HEK293 (cell line): ENCODE data around the gene TMEM220.

Source experiments
- CTCF ChIA-PET: fragments of 350-600 bp; formaldehyde crosslinking; extraction: SDS; loops from one replicate; lab custom pipeline; 2021; ENCODE audit warnings: antibody characterized with exemption; lab: Yijun Ruan, JAX
- POLR2A ChIA-PET: fragments of 300-600 bp; formaldehyde crosslinking; extraction: SDS; loops from one replicate; lab custom pipeline; 2020; ENCODE audit warnings: antibody characterized with exemption, inconsistent platforms; lab: Yijun Ruan, JAX
- H3K27ac ChIP-seq: fragments of 200-500 bp; sonication (Bioruptor generic); 2 replicates; pipeline ENCODE4 v1.5.1; 2014; ENCODE audit warnings: low read depth, low read length, control low read depth, inconsistent platforms; ENCODE audit errors: extremely low read depth
- H3K36me3 ChIP-seq, 2 experiments: fragments of 200-500 bp in 1 of 2; sonication (Bioruptor generic) in 1 of 2; 1 replicate in 1 of 2; 2 replicates in 1 of 2; pipeline ENCODE4 v1.5.1; 2014 to 2017; ENCODE audit warnings: inconsistent platforms in 2 of 2, low read length in 2 of 2; ENCODE audit not compliant: control insufficient read depth in 2 of 2, insufficient read depth in 1 of 2
- H3K4me1 ChIP-seq: fragments of 200-500 bp; sonication (Bioruptor generic); 2 replicates; pipeline ENCODE4 v1.5.1; 2014; ENCODE audit warnings: mild to moderate bottlenecking, low read length, inconsistent platforms; ENCODE audit not compliant: control insufficient read depth, insufficient read depth
- H3K4me3 ChIP-seq: 2 replicates; pipeline ENCODE4 v1.5.1; 2011; ENCODE audit warnings: low read depth, mild to moderate bottlenecking, control low read depth, low read length, moderate library complexity
- H3K9me3 ChIP-seq: fragments of 200-500 bp; sonication (Bioruptor generic); 2 replicates; pipeline ENCODE4 v1.5.1; 2014; ENCODE audit warnings: low read depth, low read length, inconsistent platforms; ENCODE audit not compliant: control insufficient read depth, insufficient read depth
- FEZF1 ChIP-seq: fragments of 450-650 bp; formaldehyde crosslinking; IDR thresholded peaks from 2 replicates; pipeline ENCODE4 v1.5.1; 2016; ENCODE audit warnings: missing biosample characterization, missing genetic modification characterization
- GLI2 ChIP-seq: fragments of 450-650 bp; formaldehyde crosslinking; IDR thresholded peaks from 2 replicates; pipeline ENCODE4; 2017; ENCODE audit warnings: missing biosample characterization, missing genetic modification characterization, low read depth, borderline replicate concordance
- MEIS1 ChIP-seq: sonication (generic); formaldehyde crosslinking; IDR thresholded peaks from 2 replicates; pipeline ENCODE4 v1.8.1; 2022; ENCODE audit warnings: missing genetic modification reagents, mild to moderate bottlenecking, borderline replicate concordance
- PRDM4 ChIP-seq: fragments of 450-650 bp; formaldehyde crosslinking; IDR thresholded peaks from 2 replicates; pipeline ENCODE4 v1.5.1; 2017; ENCODE audit warnings: missing biosample characterization, missing genetic modification characterization
- REPIN1 ChIP-seq: fragments of 450-650 bp; formaldehyde crosslinking; IDR thresholded peaks from 2 replicates; pipeline ENCODE4 v1.5.1; 2017; ENCODE audit warnings: missing biosample characterization, missing genetic modification characterization, low read depth
- SCRT1 ChIP-seq: fragments of 450-650 bp; formaldehyde crosslinking; IDR thresholded peaks from 2 replicates; pipeline ENCODE4 v1.5.1; 2016; ENCODE audit warnings: missing biosample characterization, missing genetic modification characterization, borderline replicate concordance
- ZBTB10 ChIP-seq: fragments of 450-650 bp; formaldehyde crosslinking; IDR thresholded peaks from 2 replicates; pipeline ENCODE4 v1.5.1; 2016; ENCODE audit warnings: missing biosample characterization, missing genetic modification characterization
- ZFHX2 ChIP-seq: fragments of 450-650 bp; formaldehyde crosslinking; conservative IDR thresholded peaks from 2 replicates; pipeline ENCODE4 v1.5.1; 2016; ENCODE audit warnings: missing biosample characterization, missing genetic modification characterization
- ZNF132 ChIP-seq: fragments of 450-650 bp; formaldehyde crosslinking; IDR thresholded peaks from 2 replicates; pipeline ENCODE4 v1.5.1; 2017; ENCODE audit warnings: missing biosample characterization, missing genetic modification characterization, borderline replicate concordance
- ZNF133 ChIP-seq: fragments of 450-650 bp; formaldehyde crosslinking; IDR thresholded peaks from 2 replicates; pipeline ENCODE4 v1.5.1; 2016; ENCODE audit warnings: missing biosample characterization, missing genetic modification characterization
- ZNF140 ChIP-seq: fragments of 450-650 bp; formaldehyde crosslinking; IDR thresholded peaks from 2 replicates; pipeline ENCODE4 v1.5.1; 2016; ENCODE audit warnings: missing biosample characterization, missing genetic modification characterization
- ZNF214 ChIP-seq: fragments of 450-650 bp; formaldehyde crosslinking; IDR thresholded peaks from 2 replicates; pipeline ENCODE4 v1.5.1; 2017; ENCODE audit warnings: missing biosample characterization, mild to moderate bottlenecking, missing genetic modification characterization, borderline replicate concordance
- ZNF341 ChIP-seq: fragments of 450-650 bp; formaldehyde crosslinking; IDR thresholded peaks from 2 replicates; pipeline ENCODE4; 2016; ENCODE audit warnings: low read depth, missing biosample characterization, missing genetic modification characterization
- ZNF561 ChIP-seq: fragments of 450-650 bp; IDR thresholded peaks from 2 replicates; pipeline ENCODE4 v1.5.1; 2018; ENCODE audit warnings: missing biosample characterization, missing genetic modification characterization, borderline replicate concordance
- ZNF785 ChIP-seq: fragments of 450-650 bp; formaldehyde crosslinking; IDR thresholded peaks from 2 replicates; pipeline ENCODE4 v1.5.1; 2016; ENCODE audit warnings: missing biosample characterization, missing genetic modification characterization
- ZNF792 ChIP-seq: fragments of 450-650 bp; formaldehyde crosslinking; IDR thresholded peaks from 2 replicates; pipeline ENCODE4 v1.5.1; 2016; ENCODE audit warnings: missing biosample characterization, missing genetic modification characterization
- ZSCAN4 ChIP-seq: fragments of 450-650 bp; formaldehyde crosslinking; IDR thresholded peaks from 2 replicates; pipeline ENCODE4 v1.5.1; 2017; ENCODE audit warnings: missing biosample characterization, missing genetic modification characterization
- TF ChIP-seq, protein P1 (sequence below): fragments of 450-650 bp; formaldehyde crosslinking; IDR thresholded peaks from 2 replicates; pipeline ENCODE4 v1.5.1; 2016; ENCODE audit warnings: missing biosample characterization, missing genetic modification characterization, borderline replicate concordance

Gene TMEM220

GRCh38 chr17:10777131-10777807, 47.4 kb upstream of the TMEM220 start:
- no peaks in the 10 kb centered on the region for H3K36me3 ChIP-seq
- H3K9me3 ChIP-seq, result no peaks in the 10 kb centered on the region
- TF ChIP-seq ZNF561 (tag by site-specific recombination) (no peak), ZNF341 (no peak), ZNF214 (tag by site-specific recombination) (no peak), ZNF132 (no peak), ZFHX2 (tag by site-specific recombination) (no peak), ZNF133 (tag by site-specific recombination) (no peak), GLI2 (no peak), MEIS1 (no peak), ZNF140 (tag by site-specific recombination) (no peak), ZNF785 (tag by site-specific recombination) (no peak), ZNF792 (tag by site-specific recombination) (no peak), ZSCAN4 (tag by site-specific recombination) (no peak), FEZF1 (no peak), REPIN1 (tag by site-specific recombination) (no peak), SCRT1 (tag by site-specific recombination) (no peak), PRDM4 (tag by site-specific recombination) (no peak), ZBTB10 (tag by site-specific recombination) (no peak)
- TF ChIP-seq, protein P1, sequence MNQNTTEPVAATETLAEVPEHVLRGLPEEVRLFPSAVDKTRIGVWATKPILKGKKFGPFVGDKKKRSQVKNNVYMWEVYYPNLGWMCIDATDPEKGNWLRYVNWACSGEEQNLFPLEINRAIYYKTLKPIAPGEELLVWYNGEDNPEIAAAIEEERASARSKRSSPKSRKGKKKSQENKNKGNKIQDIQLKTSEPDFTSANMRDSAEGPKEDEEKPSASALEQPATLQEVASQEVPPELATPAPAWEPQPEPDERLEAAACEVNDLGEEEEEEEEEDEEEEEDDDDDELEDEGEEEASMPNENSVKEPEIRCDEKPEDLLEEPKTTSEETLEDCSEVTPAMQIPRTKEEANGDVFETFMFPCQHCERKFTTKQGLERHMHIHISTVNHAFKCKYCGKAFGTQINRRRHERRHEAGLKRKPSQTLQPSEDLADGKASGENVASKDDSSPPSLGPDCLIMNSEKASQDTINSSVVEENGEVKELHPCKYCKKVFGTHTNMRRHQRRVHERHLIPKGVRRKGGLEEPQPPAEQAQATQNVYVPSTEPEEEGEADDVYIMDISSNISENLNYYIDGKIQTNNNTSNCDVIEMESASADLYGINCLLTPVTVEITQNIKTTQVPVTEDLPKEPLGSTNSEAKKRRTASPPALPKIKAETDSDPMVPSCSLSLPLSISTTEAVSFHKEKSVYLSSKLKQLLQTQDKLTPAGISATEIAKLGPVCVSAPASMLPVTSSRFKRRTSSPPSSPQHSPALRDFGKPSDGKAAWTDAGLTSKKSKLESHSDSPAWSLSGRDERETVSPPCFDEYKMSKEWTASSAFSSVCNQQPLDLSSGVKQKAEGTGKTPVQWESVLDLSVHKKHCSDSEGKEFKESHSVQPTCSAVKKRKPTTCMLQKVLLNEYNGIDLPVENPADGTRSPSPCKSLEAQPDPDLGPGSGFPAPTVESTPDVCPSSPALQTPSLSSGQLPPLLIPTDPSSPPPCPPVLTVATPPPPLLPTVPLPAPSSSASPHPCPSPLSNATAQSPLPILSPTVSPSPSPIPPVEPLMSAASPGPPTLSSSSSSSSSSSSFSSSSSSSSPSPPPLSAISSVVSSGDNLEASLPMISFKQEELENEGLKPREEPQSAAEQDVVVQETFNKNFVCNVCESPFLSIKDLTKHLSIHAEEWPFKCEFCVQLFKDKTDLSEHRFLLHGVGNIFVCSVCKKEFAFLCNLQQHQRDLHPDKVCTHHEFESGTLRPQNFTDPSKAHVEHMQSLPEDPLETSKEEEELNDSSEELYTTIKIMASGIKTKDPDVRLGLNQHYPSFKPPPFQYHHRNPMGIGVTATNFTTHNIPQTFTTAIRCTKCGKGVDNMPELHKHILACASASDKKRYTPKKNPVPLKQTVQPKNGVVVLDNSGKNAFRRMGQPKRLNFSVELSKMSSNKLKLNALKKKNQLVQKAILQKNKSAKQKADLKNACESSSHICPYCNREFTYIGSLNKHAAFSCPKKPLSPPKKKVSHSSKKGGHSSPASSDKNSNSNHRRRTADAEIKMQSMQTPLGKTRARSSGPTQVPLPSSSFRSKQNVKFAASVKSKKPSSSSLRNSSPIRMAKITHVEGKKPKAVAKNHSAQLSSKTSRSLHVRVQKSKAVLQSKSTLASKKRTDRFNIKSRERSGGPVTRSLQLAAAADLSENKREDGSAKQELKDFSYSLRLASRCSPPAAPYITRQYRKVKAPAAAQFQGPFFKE (tag by site-specific recombination), result no peak
- no peak overlapping the region for H3K4me3 ChIP-seq
- POLR2A ChIA-PET, result no interaction called here
- CTCF ChIA-PET, result no interaction called here
- H3K27ac ChIP-seq, result no peak overlapping the region
- no peaks in the 10 kb centered on the region for H3K4me1 ChIP-seq
